GM23338 (cell line): Measurements from ENCODE around the gene KCNN3. TPM values are rescaled to one million over a fixed set of nuclear protein-coding genes. Genes with fewer than 3 reads are reported as not detected.

Experiments
- ATAC-seq: fragments of 200-7000 bp; cut with Tn5 transposase; 3 replicates; pipeline ENCODE4 v1.9.1; 2020
- DNase-seq: peaks from one replicate; pipeline ENCODE4 v3.0.0-alpha.2; 2015; ENCODE audit warnings: low spot score
- H2AFZ ChIP-seq: fragments of 200-600 bp; sonication (generic); 2 replicates; pipeline ENCODE4 v1.8.0; 2016; ENCODE audit warnings: antibody characterized with exemption, mild to moderate bottlenecking, moderate library complexity
- H3F3A ChIP-seq: fragments of 200-600 bp; sonication (generic); replicated peaks from 2 replicates; pipeline ENCODE4 v1.8.0; 2017; ENCODE audit warnings: antibody characterized with exemption, mixed run types, low read depth
- H3K27ac ChIP-seq: fragments of 200-600 bp; sonication (generic); 2 replicates; pipeline ENCODE4 v1.6.1; 2016; ENCODE audit warnings: low read depth
- H3K27me3 ChIP-seq: fragments of 200-600 bp; sonication (generic); 2 replicates; pipeline ENCODE4 v1.8.0; 2016; ENCODE audit warnings: mild to moderate bottlenecking, mixed run types, moderate library complexity; ENCODE audit not compliant: insufficient read depth
- H3K36me3 ChIP-seq: fragments of 200-600 bp; sonication (generic); 2 replicates; pipeline ENCODE4 v1.8.0; 2016; ENCODE audit warnings: mild to moderate bottlenecking; ENCODE audit not compliant: insufficient read depth
- H3K4me1 ChIP-seq: fragments of 200-600 bp; sonication (generic); 2 replicates; pipeline ENCODE4 v1.8.0; 2016; ENCODE audit warnings: mild to moderate bottlenecking, moderate library complexity; ENCODE audit not compliant: insufficient read depth
- H3K4me2 ChIP-seq: fragments of 200-600 bp; sonication (generic); 2 replicates; pipeline ENCODE4 v1.7.1; 2017; ENCODE audit warnings: mixed run types
- H3K4me3 ChIP-seq: fragments of 200-600 bp; sonication (generic); 2 replicates; pipeline ENCODE4 v1.6.1; 2016; ENCODE audit warnings: mixed run types
- H3K79me2 ChIP-seq: fragments of 200-600 bp; sonication (generic); replicated peaks from 2 replicates; pipeline ENCODE4 v1.8.0; 2017; ENCODE audit warnings: mild to moderate bottlenecking; ENCODE audit not compliant: insufficient read depth
- H3K9me2 ChIP-seq: fragments of 200-600 bp; sonication (generic); 2 replicates; pipeline ENCODE4 v1.8.0; 2017; ENCODE audit not compliant: insufficient read depth
- H4K20me1 ChIP-seq: fragments of 200-600 bp; sonication (generic); replicated peaks from 2 replicates; pipeline ENCODE4 v1.8.0; 2017; ENCODE audit warnings: mild to moderate bottlenecking; ENCODE audit not compliant: insufficient read depth
- H3K27ac Mint-ChIP-seq: 2 replicates; pipeline ENCODE4 v1.8.0; 2020; ENCODE audit warnings: inconsistent platforms, mild to moderate bottlenecking, moderate library complexity, mixed read lengths
- H3K27me3 Mint-ChIP-seq: 3 replicates; pipeline ENCODE4 v1.8.0; 2022; ENCODE audit warnings: low read depth, mild to moderate bottlenecking, moderate library complexity, mixed read lengths, inconsistent platforms; ENCODE audit not compliant: insufficient read depth, poor library complexity
- H3K36me3 Mint-ChIP-seq: 3 replicates; pipeline ENCODE4 v1.8.0; 2021; ENCODE audit warnings: low read depth, mild to moderate bottlenecking, inconsistent platforms, moderate library complexity, mixed read lengths
- H3K4me1 Mint-ChIP-seq: 3 replicates; pipeline ENCODE4 v1.8.0; 2020; ENCODE audit warnings: mild to moderate bottlenecking, inconsistent platforms, mixed read lengths
- H3K4me3 Mint-ChIP-seq: 3 replicates; pipeline ENCODE4 v1.8.0; 2021; ENCODE audit warnings: moderate library complexity, mild to moderate bottlenecking, inconsistent platforms, mixed read lengths
- H3K9me3 Mint-ChIP-seq: 3 replicates; pipeline ENCODE4 v1.8.0; 2020; ENCODE audit warnings: moderate library complexity, mild to moderate bottlenecking, inconsistent platforms, mixed read lengths
- EZH2 ChIP-seq: fragments of 200-600 bp; sonication (generic); IDR thresholded peaks from one replicate; pipeline ENCODE4 v1.8.0; 2017; ENCODE audit warnings: antibody characterized with exemption, mild to moderate bottlenecking, low read depth; ENCODE audit not compliant: unreplicated experiment
- JUNB ChIP-seq: IDR thresholded peaks from one replicate; pipeline ENCODE4 v1.6.1; 2016; ENCODE audit warnings: antibody characterized with exemption; ENCODE audit not compliant: unreplicated experiment
- NANOG ChIP-seq: IDR thresholded peaks from 2 replicates; pipeline ENCODE4 v1.6.1; 2016; ENCODE audit warnings: antibody characterized with exemption, borderline replicate concordance
- STAT1 ChIP-seq: IDR thresholded peaks from one replicate; pipeline ENCODE4 v1.6.1; 2016; ENCODE audit warnings: antibody characterized with exemption; ENCODE audit not compliant: unreplicated experiment
- ZNF114 ChIP-seq: fragments of 250-450 bp; sonication (Bioruptor Pico); IDR thresholded peaks from 2 replicates; pipeline ENCODE4 v1.5.0; 2020; ENCODE audit warnings: mild to moderate bottlenecking, moderate library complexity
- polyA plus RNA-seq: library from polyadenylated mRNA; unstranded; fragments of >200 nt; fragmentation: Nextera tagmentation; extraction: Ambion mirVana; gene quantifications from 2 replicates; pipeline ENCODE4 v1.2.1, GENCODE V29; 2016
- total RNA-seq: library from RNA; depleted of rRNA; stranded (reverse); fragments of >200 nt; shearing (Covaris generic); gene quantifications from 2 replicates; pipeline ENCODE4 v1.2.3, GENCODE V29; 2014
- TF ChIP-seq, protein P1 (sequence below), 2 experiments: fragments of 200-600 bp in 1 of 2; sonication (generic) in 1 of 2; conservative IDR thresholded peaks; 2 replicates each; pipeline versions ENCODE4 v1.5.1 to v1.6.1; 2016 to 2017; ENCODE audit warnings: antibody characterized with exemption in 2 of 2, low read depth in 2 of 2, mild to moderate bottlenecking in 2 of 2, moderate library complexity in 1 of 2
- TF ChIP-seq, protein P2 (sequence below): IDR thresholded peaks from 2 replicates; pipeline ENCODE4 v1.6.1; 2016; ENCODE audit warnings: antibody characterized with exemption
- TF ChIP-seq, protein P3 (sequence below): fragments of 250-450 bp; sonication (Bioruptor Pico); IDR thresholded peaks from 2 replicates; pipeline ENCODE4 v1.5.0; 2020; ENCODE audit warnings: mild to moderate bottlenecking, moderate library complexity

The KCNN3 gene
- total and polyA plus RNA-seq, 2 experiments from 2014 or later, result 1.9 to 3.0 TPM

DNA sequence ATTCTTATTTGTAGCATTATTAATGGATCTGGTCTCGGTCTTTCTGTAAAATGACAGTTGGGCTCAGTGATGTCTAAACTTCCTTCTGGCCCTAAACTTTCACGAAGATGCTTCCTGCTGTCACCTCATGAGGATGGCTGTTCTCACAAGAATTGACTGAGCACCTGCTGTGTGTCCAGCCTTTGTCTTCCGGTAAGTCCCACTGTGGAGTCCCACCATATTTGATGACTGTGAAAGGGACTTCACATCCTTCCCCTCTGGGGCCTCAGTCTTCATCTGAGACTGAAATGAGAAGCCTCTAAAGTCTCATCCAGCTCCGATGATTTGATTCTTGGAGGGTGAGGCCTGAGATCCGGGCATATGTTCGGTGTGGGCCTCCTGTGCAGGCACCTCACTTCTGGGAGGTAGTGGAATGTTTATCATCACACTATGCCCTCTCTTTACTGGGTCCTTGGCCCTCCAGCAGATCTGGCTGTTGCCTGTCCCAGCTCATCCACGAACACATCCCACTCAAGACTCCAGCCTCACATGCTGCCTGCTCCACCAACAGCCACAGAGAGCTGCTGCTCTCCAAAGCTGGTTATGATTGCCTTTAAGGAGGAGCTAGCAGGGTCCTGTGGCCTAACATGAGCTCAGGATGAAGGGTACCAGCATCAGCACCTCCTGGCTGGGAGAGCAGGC lies 95.8 kb downstream of the KCNN3 start:
- Histone ChIP-seq H3K36me3 (no peaks in the 10 kb centered on the region), H3K27ac (no peak overlapping the region), H3K79me2 (no peaks in the 10 kb centered on the region), H3K4me1 (peaks cover 6% of the 10 kb centered on the region), H3K4me2 (no peak overlapping the region), H2AFZ (no peak overlapping the region), H3K4me3 (no peak overlapping the region), H4K20me1 (no peaks in the 10 kb centered on the region), H3F3A (no peaks in the 10 kb centered on the region), H3K27me3 (no peaks in the 10 kb centered on the region), H3K9me2 (no peaks in the 10 kb centered on the region; the same call in 1 of the 2 replicates)
- H3K4me3 Mint-ChIP-seq, result no peak overlapping the region
- TF ChIP-seq STAT1 (no peak), ZNF114 (CRISPR knock-in tag) (no peak), JUNB (no peak), EZH2 (no peak), NANOG (no peak)
- TF ChIP-seq, protein P1, sequence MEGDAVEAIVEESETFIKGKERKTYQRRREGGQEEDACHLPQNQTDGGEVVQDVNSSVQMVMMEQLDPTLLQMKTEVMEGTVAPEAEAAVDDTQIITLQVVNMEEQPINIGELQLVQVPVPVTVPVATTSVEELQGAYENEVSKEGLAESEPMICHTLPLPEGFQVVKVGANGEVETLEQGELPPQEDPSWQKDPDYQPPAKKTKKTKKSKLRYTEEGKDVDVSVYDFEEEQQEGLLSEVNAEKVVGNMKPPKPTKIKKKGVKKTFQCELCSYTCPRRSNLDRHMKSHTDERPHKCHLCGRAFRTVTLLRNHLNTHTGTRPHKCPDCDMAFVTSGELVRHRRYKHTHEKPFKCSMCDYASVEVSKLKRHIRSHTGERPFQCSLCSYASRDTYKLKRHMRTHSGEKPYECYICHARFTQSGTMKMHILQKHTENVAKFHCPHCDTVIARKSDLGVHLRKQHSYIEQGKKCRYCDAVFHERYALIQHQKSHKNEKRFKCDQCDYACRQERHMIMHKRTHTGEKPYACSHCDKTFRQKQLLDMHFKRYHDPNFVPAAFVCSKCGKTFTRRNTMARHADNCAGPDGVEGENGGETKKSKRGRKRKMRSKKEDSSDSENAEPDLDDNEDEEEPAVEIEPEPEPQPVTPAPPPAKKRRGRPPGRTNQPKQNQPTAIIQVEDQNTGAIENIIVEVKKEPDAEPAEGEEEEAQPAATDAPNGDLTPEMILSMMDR (conservative IDR thresholded peaks at IDR 0.05; ENCODE audit: low read depth in 2 of 2), result 0 out of 4 replicates have a peak, but pooled peaks of 1 of the 2 experiments have one; percentile 12
- TF ChIP-seq, protein P2, sequence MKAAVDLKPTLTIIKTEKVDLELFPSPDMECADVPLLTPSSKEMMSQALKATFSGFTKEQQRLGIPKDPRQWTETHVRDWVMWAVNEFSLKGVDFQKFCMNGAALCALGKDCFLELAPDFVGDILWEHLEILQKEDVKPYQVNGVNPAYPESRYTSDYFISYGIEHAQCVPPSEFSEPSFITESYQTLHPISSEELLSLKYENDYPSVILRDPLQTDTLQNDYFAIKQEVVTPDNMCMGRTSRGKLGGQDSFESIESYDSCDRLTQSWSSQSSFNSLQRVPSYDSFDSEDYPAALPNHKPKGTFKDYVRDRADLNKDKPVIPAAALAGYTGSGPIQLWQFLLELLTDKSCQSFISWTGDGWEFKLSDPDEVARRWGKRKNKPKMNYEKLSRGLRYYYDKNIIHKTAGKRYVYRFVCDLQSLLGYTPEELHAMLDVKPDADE, result no peak
- TF ChIP-seq, protein P3, sequence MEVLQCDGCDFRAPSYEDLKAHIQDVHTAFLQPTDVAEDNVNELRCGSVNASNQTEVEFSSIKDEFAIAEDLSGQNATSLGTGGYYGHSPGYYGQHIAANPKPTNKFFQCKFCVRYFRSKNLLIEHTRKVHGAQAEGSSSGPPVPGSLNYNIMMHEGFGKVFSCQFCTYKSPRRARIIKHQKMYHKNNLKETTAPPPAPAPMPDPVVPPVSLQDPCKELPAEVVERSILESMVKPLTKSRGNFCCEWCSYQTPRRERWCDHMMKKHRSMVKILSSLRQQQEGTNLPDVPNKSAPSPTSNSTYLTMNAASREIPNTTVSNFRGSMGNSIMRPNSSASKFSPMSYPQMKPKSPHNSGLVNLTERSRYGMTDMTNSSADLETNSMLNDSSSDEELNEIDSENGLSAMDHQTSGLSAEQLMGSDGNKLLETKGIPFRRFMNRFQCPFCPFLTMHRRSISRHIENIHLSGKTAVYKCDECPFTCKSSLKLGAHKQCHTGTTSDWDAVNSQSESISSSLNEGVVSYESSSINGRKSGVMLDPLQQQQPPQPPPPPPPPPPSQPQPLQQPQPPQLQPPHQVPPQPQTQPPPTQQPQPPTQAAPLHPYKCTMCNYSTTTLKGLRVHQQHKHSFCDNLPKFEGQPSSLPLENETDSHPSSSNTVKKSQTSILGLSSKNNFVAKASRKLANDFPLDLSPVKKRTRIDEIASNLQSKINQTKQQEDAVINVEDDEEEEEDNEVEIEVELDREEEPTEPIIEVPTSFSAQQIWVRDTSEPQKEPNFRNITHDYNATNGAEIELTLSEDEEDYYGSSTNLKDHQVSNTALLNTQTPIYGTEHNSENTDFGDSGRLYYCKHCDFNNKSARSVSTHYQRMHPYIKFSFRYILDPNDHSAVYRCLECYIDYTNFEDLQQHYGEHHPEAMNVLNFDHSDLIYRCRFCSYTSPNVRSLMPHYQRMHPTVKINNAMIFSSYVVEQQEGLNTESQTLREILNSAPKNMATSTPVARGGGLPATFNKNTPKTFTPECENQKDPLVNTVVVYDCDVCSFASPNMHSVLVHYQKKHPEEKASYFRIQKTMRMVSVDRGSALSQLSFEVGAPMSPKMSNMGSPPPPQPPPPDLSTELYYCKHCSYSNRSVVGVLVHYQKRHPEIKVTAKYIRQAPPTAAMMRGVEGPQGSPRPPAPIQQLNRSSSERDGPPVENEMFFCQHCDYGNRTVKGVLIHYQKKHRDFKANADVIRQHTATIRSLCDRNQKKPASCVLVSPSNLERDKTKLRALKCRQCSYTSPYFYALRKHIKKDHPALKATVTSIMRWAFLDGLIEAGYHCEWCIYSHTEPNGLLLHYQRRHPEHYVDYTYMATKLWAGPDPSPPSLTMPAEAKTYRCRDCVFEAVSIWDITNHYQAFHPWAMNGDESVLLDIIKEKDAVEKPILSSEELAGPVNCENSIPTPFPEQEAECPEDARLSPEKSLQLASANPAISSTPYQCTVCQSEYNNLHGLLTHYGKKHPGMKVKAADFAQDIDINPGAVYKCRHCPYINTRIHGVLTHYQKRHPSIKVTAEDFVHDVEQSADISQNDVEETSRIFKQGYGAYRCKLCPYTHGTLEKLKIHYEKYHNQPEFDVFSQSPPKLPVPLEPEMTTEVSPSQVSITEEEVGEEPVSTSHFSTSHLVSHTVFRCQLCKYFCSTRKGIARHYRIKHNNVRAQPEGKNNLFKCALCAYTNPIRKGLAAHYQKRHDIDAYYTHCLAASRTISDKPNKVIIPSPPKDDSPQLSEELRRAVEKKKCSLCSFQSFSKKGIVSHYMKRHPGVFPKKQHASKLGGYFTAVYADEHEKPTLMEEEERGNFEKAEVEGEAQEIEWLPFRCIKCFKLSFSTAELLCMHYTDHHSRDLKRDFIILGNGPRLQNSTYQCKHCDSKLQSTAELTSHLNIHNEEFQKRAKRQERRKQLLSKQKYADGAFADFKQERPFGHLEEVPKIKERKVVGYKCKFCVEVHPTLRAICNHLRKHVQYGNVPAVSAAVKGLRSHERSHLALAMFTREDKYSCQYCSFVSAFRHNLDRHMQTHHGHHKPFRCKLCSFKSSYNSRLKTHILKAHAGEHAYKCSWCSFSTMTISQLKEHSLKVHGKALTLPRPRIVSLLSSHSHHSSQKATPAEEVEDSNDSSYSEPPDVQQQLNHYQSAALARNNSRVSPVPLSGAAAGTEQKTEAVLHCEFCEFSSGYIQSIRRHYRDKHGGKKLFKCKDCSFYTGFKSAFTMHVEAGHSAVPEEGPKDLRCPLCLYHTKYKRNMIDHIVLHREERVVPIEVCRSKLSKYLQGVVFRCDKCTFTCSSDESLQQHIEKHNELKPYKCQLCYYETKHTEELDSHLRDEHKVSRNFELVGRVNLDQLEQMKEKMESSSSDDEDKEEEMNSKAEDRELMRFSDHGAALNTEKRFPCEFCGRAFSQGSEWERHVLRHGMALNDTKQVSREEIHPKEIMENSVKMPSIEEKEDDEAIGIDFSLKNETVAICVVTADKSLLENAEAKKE (CRISPR knock-in tag), result no peak
- peaks cover 4% of the 10 kb centered on the region; the same call in 2 of the 3 replicates for H3K9me3 Mint-ChIP-seq
- peaks cover 27% of the 10 kb centered on the region for H3K4me1 Mint-ChIP-seq
- H3K36me3 Mint-ChIP-seq, result peaks cover 4% of the 10 kb centered on the region; the same call in 2 of the 3 replicates
- H3K27ac Mint-ChIP-seq, result no peak overlapping the region
- peaks cover 2% of the 10 kb centered on the region for H3K27me3 Mint-ChIP-seq
- no peak for ATAC-seq
- DNase-seq, result no peak
